ENCODE measurements around the gene CAMKMT.

The CAMKMT gene

GRCh38 chr2:44361330-44362206 is at the start of gene CAMKMT, which contains the start of gene PREPL:
Gene CAMKMT (plus strand): TSS chr2:44361947.
Gene PREPL (minus strand): TSS chr2:44361494. CDS start chr2:44346342, 15,152 bp downstream.
- TF ChIP-seq CTCF (IDR thresholded peaks at IDR 0.05; ENCODE audit: low read depth, low read length) = no peak
- H3K4me3 ChIP-seq (ENCODE audit: low read depth, low read length) = peak within 1 kb of the TSS; percentile 89

- no peak for TF ChIP-seq CTCF (IDR thresholded peaks at IDR 0.05; ENCODE audit: low read depth, low read length)
- H3K4me3 ChIP-seq (ENCODE audit: low read depth, low read length) = no peak overlapping the region
Observed at GRCh38 chr2:44314362-44314761, 47.4 kb upstream of the CAMKMT start.

- no peak for TF ChIP-seq CTCF (IDR thresholded peaks at IDR 0.05; ENCODE audit: low read depth, low read length)
- H3K4me3 ChIP-seq (ENCODE audit: low read depth, low read length) = no peak overlapping the region
Observed at GRCh38 chr2:44315945-44316344, 45.8 kb upstream of the CAMKMT start.

GRCh38 chr2:44320832-44321231 is 40.9 kb upstream of the CAMKMT start:
- TF ChIP-seq CTCF (IDR thresholded peaks at IDR 0.05; ENCODE audit: low read depth, low read length) = no peak
- H3K4me3 ChIP-seq (ENCODE audit: low read depth, low read length) = no peak overlapping the region

- no peak overlapping the region for H3K4me3 ChIP-seq (ENCODE audit: low read depth, low read length)
- no peak for TF ChIP-seq CTCF (IDR thresholded peaks at IDR 0.05; ENCODE audit: low read depth, low read length)
Observed at GRCh38 chr2:44321360-44321759, 40.4 kb upstream of the CAMKMT start.

- no peak for TF ChIP-seq CTCF (IDR thresholded peaks at IDR 0.05; ENCODE audit: low read depth, low read length)
- H3K4me3 ChIP-seq (ENCODE audit: low read depth, low read length) = no peak overlapping the region
Observed at GRCh38 chr2:44324971-44325426, 36.7 kb upstream of the CAMKMT start.

GRCh38 chr2:44325897-44326296 is 35.9 kb upstream of the CAMKMT start:
- no peak for TF ChIP-seq CTCF (IDR thresholded peaks at IDR 0.05; ENCODE audit: low read depth, low read length)
- H3K4me3 ChIP-seq (ENCODE audit: low read depth, low read length) = no peak overlapping the region
